ENCODE results near the gene CSF1. TPM values are rescaled to one million over a fixed set of nuclear protein-coding genes. Genes with fewer than 3 reads are reported as not detected.
"Not testable (repeated sequence)": the region's sequence is repeated elsewhere in the genome, so short reads cannot be mapped to it uniquely, and the experiment has no call there.

Gene CSF1, protein sequence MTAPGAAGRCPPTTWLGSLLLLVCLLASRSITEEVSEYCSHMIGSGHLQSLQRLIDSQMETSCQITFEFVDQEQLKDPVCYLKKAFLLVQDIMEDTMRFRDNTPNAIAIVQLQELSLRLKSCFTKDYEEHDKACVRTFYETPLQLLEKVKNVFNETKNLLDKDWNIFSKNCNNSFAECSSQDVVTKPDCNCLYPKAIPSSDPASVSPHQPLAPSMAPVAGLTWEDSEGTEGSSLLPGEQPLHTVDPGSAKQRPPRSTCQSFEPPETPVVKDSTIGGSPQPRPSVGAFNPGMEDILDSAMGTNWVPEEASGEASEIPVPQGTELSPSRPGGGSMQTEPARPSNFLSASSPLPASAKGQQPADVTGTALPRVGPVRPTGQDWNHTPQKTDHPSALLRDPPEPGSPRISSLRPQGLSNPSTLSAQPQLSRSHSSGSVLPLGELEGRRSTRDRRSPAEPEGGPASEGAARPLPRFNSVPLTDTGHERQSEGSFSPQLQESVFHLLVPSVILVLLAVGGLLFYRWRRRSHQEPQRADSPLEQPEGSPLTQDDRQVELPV
- 10 to 100 TPM in 3 of 4 donors, 1 to 10 TPM in 1; 7.6 to 34.8 (median 15.9) TPM for total RNA-seq

DNA sequence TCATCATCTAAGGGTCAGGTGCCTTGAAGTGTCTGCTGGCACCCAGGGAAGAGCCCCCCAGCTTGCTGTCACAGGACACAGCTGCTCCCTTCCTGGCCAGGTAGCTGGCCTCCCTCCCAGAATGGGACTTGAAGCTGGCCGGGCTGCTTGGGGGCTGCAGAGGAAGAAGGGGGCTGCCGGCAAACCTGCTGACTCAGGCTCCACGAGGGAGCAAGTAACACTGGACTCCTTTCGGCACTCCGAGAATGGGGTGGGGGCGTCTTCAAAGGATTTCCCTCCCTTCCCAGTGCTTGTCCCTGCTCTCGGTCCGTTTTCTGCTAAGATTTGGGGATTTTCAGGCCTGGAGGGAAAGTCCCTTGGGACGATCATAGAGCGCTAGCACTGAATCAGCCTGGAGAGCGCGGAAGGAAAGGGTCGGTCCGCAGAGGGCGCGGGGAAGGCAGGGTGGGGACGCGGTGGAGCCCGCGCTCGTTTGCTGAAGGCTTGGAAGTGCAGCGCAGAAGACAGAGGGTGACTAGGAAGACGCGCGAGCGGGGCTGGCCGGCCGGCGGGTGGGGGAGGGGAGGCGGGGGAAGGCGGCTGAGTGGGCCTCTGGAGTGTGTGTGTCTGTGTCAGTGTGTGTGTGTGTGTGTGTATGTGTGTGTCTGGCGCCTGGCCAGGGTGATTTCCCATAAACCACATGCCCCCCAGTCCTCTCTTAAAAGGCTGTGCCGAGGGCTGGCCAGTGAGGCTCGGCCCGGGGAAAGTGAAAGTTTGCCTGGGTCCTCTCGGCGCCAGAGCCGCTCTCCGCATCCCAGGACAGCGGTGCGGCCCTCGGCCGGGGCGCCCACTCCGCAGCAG, at the start of gene CSF1:
CSF1 (plus strand) TSS at position 727 of the 840 bp plus-strand sequence. CDS start 175 bp downstream, outside the sequence.
- DNase-seq = peak; percentile 20
- intact Hi-C loops (cut with DNase I) = no loop called here
- TF ChIP-seq, protein P1, sequence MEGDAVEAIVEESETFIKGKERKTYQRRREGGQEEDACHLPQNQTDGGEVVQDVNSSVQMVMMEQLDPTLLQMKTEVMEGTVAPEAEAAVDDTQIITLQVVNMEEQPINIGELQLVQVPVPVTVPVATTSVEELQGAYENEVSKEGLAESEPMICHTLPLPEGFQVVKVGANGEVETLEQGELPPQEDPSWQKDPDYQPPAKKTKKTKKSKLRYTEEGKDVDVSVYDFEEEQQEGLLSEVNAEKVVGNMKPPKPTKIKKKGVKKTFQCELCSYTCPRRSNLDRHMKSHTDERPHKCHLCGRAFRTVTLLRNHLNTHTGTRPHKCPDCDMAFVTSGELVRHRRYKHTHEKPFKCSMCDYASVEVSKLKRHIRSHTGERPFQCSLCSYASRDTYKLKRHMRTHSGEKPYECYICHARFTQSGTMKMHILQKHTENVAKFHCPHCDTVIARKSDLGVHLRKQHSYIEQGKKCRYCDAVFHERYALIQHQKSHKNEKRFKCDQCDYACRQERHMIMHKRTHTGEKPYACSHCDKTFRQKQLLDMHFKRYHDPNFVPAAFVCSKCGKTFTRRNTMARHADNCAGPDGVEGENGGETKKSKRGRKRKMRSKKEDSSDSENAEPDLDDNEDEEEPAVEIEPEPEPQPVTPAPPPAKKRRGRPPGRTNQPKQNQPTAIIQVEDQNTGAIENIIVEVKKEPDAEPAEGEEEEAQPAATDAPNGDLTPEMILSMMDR (IDR thresholded peaks at IDR 0.05) = no peak
- peak in 2 of 4 donors; percentile 69 to 81 for TF ChIP-seq POLR2A (IDR thresholded peaks at IDR 0.05)
- Histone ChIP-seq H3K9me3 (no peaks in the 10 kb centered on the region), H3K4me1 (peaks cover 31 to 70% (median 39%) of the 10 kb centered on the region in 3 donors), H3K27ac (peak within 1 kb of the TSS; percentile 84 to 96 (median 90)), H3K4me3 (peak within 1 kb of the TSS; percentile 67 to 88 (median 78)), H3K36me3 (peaks cover 0 to 6% (median 0%) of the 10 kb centered on the region in 3 donors), H3K27me3 (no peaks in the 10 kb centered on the region)
- 0% methylated on average over 4 to 10 of the region's 45 CpGs for WGBS, 2 donors

DNA sequence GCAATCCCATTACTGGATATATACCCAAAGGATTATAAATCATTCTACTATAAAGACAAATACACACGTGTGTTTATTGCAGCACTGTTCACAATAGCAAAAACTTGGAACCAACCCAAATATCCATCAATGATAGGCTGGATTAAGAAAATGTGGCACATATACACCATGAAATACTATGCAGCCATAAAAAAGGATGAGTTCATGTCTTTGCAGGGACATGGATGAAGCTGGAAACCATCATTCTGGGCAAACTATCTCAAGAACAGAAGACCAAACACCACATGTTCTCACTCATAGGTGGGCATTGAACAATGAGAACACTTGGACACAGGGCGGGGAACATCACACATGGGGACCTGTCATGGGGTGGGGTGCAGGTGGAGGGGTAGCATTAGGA, 49.0 kb upstream of the CSF1 start:
- H3K27me3 ChIP-seq; intact Hi-C loops (cut with DNase I); H3K9me3 ChIP-seq; H3K4me3 ChIP-seq; DNase-seq; H3K36me3 ChIP-seq; H3K27ac ChIP-seq: not testable (repeated sequence)
- WGBS, 2 donors = 72 to 78% methylated on average over 2 of the region's 2 CpGs
- H3K4me1 ChIP-seq = peaks cover 10 to 21% (median 14%) of the 10 kb centered on the region in 3 donors

DNA sequence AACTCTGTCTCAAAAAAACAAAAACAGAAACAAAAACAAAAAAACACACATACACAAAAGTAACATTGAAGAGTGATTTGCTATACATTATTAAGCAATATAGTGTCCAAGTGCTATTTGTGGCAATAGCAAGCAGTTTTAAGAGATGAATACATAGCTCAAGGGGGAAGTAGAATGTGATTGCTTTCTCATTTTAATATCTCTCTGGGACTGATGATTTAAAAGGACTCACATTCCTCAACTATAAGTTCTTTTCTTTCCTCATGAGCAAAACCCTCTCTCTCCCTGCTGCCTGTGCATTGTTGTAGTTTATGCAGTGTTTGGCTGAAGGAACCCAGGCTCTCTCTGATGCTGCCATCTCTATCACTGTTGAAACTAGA, 47.0 kb upstream of the CSF1 start:
- Histone ChIP-seq H3K27me3 (no peaks in the 10 kb centered on the region), H3K4me3 (no peak overlapping the region), H3K4me1 (peaks cover 10 to 21% (median 14%) of the 10 kb centered on the region in 3 donors), H3K27ac (no peak overlapping the region), H3K9me3 (no peaks in the 10 kb centered on the region), H3K36me3 (no peaks in the 10 kb centered on the region)
- no peak for DNase-seq
- intact Hi-C loops (cut with DNase I) = no loop called here
- TF ChIP-seq, protein P1 (IDR thresholded peaks at IDR 0.05) = no peak
- TF ChIP-seq POLR2A (IDR thresholded peaks at IDR 0.05) = no peak

DNA sequence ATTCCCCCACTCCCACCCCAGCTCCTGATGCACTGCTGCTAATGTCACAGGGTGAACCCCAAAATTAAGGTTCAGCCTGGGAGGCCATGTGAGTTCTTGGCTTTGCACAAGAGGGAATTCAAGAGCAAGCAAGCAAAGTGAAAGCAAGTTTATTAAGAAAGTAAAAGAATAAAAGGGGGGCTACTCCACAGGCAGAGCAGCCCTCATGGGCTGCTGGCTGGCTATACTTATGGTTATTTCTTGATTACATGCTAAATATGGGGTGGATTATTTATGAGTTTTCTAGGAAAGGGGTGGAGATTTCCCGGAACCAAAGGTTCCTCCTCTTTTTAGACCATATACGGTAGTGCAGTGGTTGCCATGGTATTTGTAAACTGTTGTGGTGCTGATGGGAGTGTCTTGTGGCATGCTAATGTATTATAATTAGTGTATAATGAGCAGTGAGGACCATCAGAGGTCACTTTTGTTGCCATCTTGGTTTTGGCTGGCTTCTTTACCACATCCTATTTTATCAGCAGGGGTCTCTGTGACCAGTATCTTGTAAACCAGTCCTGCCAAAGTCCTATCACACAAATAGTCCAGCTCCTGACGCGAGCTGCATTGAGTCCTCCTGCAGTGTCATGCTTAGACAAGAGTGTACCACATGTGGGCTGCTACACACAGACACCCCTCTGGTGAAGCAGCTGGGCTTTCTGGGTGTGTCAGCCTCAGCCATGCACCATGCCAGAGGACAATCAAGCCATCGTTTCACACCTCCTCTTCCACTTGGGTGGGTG, 46.4 kb upstream of the CSF1 start:
- no peak for DNase-seq
- 41 to 61% methylated on average over 3 to 5 of the region's 5 CpGs for WGBS, 2 donors
- Histone ChIP-seq H3K27ac (peak overlapping the region in 2 of 4 donors; percentile 42 to 56), H3K9me3 (no peaks in the 10 kb centered on the region), H3K27me3 (no peaks in the 10 kb centered on the region), H3K4me1 (peaks cover 10 to 21% (median 14%) of the 10 kb centered on the region in 3 donors), H3K4me3 (no peak overlapping the region), H3K36me3 (no peaks in the 10 kb centered on the region)
- intact Hi-C loops (cut with DNase I) = no loop called here
- TF ChIP-seq POLR2A (IDR thresholded peaks at IDR 0.05) = no peak
- TF ChIP-seq, protein P1 (IDR thresholded peaks at IDR 0.05) = no peak

DNA sequence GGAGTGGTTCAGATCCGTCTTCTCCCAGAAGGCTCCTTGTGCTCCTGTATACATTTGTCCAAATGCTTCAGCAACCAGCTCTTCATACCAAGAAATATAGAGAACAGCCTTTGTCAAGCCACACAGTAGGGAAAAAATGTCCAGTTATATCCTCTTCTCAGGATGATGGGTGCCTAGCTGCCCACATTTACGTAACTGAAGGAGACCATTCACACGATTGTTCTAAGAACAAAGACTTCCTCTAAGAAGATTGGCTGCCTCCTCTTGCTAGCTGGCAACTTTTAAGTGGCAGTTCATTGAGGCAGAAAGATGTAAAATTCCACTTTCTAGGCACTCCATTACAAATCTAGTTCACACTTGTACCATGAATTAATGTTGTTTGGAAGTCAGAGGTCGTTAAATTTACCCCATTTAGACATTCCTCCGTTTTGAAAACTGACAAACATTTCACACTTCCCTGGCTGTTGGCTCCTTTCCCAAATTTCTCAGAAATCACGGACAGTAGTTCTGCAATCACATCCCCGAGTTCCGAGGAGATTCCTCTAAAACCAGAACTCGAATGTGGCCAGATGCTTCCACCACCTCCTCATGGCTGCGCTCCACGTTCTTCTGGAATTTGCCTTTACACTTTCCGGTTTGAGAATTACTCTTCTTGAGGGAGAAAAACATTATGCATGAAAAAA, 45.6 kb upstream of the CSF1 start:
- Histone ChIP-seq H3K9me3 (no peaks in the 10 kb centered on the region), H3K27ac (peak overlapping the region; percentile 0 to 56 (median 30)), H3K36me3 (no peaks in the 10 kb centered on the region), H3K4me3 (no peak overlapping the region), H3K27me3 (no peaks in the 10 kb centered on the region), H3K4me1 (peaks cover 10 to 21% (median 14%) of the 10 kb centered on the region in 3 donors)
- intact Hi-C loops (cut with DNase I) = no loop called here
- TF ChIP-seq, protein P1 (IDR thresholded peaks at IDR 0.05) = no peak
- no peak for TF ChIP-seq POLR2A (IDR thresholded peaks at IDR 0.05)
- DNase-seq = no peak
- WGBS, 2 donors = 68 to 74% methylated on average over 12 of the region's 12 CpGs
